Measurements from ENCODE around the gene ZNF143.

Gene ZNF143

DNA sequence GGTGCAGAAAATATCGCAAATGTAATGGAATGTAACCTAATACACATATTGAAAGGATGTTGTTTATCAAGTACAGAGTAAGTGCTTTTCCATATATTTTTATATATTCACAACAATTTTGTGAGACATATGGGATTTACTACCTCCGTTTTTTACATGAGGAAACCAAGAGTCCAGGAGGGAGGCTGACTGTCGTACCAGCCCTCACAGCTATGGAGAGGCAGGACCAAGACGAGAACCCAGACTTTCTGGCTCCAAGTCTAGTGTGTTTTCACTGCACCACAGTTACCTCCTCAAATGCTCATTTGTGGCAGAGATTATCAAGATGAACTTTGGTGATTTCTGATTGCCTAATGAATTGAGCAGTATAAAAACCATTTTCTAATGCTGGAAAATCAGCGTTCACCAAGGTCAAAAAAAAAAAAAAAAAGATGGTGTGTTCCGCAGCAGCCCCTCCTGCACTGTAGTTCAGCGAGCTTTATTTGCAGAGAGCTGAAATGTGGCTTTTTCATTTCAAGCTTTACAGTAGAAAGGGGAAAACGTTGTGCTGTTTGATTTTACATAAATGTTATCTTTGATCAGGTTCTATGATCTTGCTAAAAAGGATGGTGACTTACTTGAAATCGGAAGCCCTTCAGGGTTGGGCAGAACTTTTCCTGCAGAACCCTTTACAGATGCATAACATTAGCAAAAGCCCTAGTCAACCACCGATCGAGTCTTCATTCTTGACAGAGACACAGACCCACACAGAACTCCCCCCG is 67.9 kb downstream of the ZNF143 start:
- no peak for TF ChIP-seq CTCF (IDR thresholded peaks at IDR 0.05; ENCODE audit: low read depth, low read length, missing control alignments)
- no peak overlapping the region for H3K4me3 ChIP-seq (ENCODE audit: low read depth, low read length)
- DNase-seq (ENCODE audit: low read depth): no peak

DNA sequence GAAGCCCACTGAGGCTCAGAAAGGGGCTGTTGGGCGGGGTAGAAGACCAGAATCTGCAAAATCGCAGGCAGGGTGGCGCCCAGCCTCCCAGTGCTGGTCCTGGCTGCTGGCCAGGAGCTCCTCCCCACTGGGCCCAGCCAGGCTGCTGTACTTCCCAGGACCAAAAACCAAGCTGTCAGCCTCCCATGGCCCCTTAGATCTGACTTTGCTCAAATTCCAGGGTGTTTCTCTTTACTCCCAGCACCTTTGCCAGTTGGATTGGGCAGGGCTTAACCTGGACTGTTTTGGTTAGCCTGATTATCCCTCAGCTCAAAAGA is 68.5 kb downstream of the ZNF143 start:
- no peak overlapping the region for H3K4me3 ChIP-seq (ENCODE audit: low read depth, low read length)
- no peak for TF ChIP-seq CTCF (IDR thresholded peaks at IDR 0.05; ENCODE audit: low read depth, low read length, missing control alignments)
- no peak for DNase-seq (ENCODE audit: low read depth)

DNA sequence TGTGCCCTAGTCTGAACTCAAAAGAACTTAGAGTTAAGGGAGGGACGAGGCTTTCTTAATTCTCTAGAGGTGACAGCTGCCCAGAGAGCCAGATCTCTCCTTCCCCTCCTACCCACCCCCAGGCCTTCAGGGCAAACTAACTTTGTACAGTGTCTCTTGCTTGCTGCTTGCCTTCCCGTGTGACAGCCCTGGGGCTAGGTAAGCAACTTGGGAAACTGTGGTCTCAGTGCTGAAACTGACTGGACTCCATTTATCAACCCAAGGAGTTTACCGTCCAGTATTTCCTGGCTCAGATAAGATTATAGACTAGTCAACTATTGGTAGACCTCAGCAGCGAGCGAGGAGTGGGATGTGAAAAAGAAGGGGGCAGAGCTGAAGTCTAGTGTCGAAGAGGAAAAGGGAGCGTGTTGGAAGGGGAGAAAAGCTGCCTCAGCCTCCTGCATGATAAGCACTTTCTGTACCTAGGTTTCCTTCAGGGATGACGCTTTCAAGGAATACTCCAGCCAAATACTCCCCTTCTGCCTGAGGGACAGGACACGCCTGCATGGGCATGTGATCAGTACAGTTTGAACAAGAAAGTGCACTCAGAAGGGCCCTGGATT is 69.3 kb downstream of the ZNF143 start:
- no peak overlapping the region for H3K4me3 ChIP-seq (ENCODE audit: low read depth, low read length)
- no peak for DNase-seq (ENCODE audit: low read depth)
- no peak for TF ChIP-seq CTCF (IDR thresholded peaks at IDR 0.05; ENCODE audit: low read depth, low read length, missing control alignments)

GRCh38 chr11:9530901-9531625 is 70.3 kb downstream of the ZNF143 start:
- TF ChIP-seq CTCF (IDR thresholded peaks at IDR 0.05; ENCODE audit: low read depth, low read length, missing control alignments): peak; percentile 10
- DNase-seq (ENCODE audit: low read depth): no peak

DNA sequence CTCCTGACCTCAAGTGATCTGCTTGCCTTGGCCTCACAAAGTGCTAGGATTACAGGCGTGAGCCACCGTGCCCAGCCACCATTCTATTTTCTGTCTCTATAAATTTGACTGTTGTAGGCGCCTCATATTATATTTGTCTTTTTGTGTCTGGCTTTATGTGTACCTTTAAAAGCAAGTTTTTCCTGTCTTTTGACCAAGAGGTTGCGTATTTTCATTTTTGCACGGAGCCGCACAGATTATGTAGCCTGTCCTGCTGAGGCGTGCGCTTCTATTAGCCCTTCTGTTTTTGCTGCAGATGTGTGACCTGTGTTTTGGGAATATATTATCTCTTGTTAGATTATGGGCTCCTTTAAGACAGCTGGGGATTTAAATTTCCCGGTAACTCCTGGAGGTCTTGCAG is 72.2 kb downstream of the ZNF143 start:
- no peak for TF ChIP-seq CTCF (IDR thresholded peaks at IDR 0.05; ENCODE audit: low read depth, low read length, missing control alignments)
- no peak overlapping the region for H3K4me3 ChIP-seq (ENCODE audit: low read depth, low read length)
- no peak for DNase-seq (ENCODE audit: low read depth)

More at GRCh38 chr11:9530901-9531625, 70.3 kb downstream of the ZNF143 start:
- H3K4me3 ChIP-seq (ENCODE audit: low read depth, low read length): no peak overlapping the region

GRCh38 chr11:9533736-9534473 is 73.1 kb downstream of the ZNF143 start:
- no peak for TF ChIP-seq CTCF (IDR thresholded peaks at IDR 0.05; ENCODE audit: low read depth, low read length, missing control alignments)

More at GRCh38 chr11:9533736-9534473, 73.1 kb downstream of the ZNF143 start:
- H3K4me3 ChIP-seq (ENCODE audit: low read depth, low read length): no peak overlapping the region
- DNase-seq (ENCODE audit: low read depth): no peak
